IPS DF 4.7 (cell line): Measurements from ENCODE around the gene KSR1.
A peak's percentile ranks its signal among the peaks of the same experiment; 100 is the strongest.
"Not testable (repeated sequence)": the region's sequence is repeated elsewhere in the genome, so short reads cannot be mapped to it uniquely, and the experiment has no call there.

Experiments
- DNase-seq: peaks from one replicate; pipeline ENCODE4 v3.0.0-alpha.2; 2013; ENCODE audit warnings: low spot score; ENCODE audit errors: extremely low read depth

KSR1 gene

DNA sequence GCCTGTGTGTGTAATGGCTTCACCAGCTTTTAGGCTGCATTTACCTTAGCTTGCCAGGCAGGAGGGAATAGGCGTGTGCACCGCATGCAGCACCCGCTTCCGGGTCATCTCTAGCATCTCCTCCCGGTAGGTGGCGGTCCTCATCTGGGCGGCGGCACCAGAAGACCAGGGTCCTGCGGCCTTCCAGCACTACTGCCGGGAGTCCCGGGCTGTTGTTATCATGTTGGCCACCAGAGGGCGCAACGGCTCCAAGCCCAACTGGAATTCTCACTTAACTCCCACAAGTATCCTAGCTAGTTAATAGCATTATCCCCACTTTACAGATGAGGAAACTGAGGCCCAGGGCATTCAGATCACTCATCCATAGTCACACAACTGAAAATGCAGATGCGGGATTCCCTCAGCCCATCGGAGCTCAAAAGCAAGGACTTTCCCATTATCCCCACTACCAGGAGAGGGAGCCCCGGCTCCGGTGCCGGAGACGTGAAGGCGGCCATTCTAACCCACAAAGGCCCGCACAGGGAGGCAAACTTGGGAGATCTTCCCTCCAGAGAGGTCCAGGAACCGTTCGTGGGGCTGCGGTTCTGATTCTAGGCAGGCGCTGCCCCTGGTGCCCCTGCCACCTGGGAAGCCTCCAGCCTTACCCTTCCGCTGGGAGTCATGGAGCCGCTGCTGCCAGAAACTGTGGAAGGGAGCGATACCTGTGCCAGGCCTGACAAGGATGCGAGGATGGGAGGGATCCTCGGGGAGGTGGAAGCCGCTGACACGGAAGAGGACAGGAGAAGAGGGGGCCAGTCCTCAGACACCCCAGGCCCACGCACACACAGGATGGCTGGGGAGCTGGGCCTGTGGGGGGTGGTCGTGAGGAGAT is 198.6 kb downstream of the KSR1 start:
- peak; percentile 62 for DNase-seq

DNA sequence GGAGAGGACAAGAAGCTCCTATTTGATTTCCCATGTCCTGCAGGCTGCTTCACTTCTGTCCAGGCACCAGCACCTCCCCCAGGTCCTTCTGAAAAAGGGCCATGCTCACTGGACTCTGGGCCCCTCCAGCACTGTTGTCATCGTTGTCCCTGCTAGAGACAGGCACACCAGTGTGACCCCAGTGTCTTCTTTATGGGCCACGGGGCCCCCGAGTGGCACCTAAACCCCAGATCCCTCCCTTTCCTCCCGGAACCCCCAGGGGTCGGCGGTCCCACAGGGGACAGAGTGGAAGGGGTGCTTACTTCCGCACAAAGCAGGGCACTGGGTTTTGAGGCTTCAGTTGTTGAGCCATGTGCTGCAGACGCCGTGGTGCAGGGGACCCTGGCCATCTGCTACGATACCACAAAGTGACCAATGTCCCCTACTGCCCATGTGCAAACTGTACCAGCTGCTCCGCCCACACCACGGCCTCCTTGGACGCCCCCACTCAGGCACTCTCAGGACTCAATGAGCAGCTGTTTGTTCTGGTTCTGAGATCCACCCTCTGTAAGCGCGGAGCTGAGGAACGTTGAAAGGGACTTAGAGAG is 199.4 kb downstream of the KSR1 start:
- not testable (repeated sequence) for DNase-seq

DNA sequence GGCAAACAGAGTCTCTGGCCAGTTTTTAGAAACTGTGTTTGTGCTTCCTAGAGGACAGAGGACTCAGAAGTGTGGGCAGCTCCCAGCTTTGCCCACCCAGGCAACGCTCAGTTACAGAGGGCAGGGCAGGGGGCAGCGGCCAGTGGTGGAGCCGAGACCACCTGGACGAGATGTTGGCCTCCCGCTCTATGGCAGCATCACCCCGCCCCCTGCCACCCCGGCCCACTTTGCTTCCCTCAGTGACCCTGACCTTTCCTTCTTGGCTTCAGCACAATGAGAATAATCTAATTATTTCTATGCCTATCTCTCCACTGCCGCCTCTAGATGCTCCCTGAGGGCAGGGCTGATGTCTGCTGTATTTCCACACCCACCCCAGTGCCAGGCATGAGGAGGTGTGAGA is 200.4 kb downstream of the KSR1 start:
- not testable (repeated sequence) for DNase-seq

DNA sequence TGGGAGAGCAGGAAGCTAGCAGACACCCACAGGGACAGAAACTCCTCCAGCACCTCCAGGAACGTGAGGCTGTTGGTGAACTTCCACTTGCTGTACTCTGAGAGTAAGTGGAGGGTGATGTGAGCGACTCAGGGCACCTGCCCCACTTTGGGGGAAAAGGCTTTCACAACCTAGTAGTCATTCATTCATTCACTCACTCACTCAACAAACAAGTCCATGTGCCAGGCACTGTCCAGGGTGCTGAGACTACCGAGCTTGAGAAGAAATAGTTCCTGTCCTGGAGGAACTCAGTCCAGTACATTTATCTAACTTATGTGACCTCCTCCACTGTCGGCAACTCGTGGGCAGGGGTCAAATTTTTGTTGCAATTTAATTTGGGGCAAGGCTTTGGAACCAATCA is 201.4 kb downstream of the KSR1 start:
- DNase-seq = peak; percentile 7

DNA sequence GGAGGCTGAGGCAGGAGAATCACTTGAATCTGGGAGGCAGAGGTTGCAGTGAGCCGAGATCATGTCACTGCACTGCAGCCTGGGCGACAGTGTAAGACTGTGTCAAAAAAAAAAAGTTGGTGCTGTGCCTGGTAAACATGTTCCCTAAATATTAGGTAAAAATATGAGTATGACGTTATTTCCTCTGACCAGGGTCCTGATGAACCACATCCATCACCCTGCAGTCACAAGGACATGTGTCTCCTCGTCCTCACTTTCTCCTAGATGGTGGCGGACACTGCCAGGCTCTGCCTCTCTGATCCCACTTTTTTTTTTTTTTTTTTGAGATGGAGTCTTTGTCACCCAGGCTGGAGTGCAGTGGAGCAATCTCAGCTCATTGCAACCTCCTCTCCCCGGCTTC is 203.4 kb downstream of the KSR1 start:
- DNase-seq = no peak

DNA sequence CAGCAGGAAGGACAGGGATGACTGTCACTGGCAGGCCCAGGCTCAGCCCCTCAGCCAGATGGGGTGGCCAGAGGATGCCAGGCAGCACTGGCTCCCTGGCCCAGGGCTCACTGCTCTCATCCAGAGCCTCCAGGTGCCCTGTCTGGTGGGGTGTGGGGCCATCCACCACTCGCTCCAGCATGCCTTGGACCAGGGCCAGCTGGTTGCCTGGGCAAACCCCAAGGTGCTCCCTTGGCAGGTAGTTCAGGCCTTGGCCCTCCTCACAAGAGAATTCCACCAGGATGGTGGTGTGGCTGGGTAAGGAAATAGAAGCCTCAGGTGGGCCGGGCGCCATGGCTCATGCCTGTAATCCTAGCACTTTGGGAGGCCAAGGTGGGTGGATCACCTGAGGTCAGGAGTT is 204.2 kb downstream of the KSR1 start:
- DNase-seq = no peak

DNA sequence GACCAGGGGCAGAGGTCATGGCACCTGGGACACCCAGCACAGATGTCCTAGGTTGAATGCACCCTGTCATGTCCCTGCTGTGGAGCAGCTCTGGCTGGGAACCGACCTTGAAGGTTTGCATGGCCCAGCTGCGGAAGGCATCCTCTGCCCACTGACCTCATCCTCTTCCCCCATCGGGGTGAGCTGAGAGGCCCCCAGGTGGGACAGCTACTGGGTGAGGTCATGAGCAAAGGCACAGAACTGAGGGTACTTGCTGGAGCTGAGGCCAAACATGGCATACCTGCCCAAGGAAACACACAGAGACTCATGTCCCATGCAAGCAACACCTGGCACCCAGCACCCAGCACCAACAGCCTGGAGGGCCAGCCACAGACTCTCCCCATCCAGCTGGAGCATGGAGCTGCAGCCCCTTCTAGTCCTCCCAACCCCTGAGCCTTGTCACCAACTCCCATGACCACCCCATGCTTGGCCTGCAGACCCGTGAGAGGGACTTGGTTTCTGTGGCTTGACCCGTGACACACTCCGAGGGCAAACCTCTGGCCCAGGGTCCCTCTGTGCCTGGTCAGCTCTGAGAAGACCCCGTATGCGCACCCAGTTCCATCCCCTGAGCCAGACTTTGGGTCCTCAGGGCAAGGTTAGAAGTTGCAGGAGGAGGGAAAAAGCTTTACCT is 207.8 kb downstream of the KSR1 start:
- no peak for DNase-seq

DNA sequence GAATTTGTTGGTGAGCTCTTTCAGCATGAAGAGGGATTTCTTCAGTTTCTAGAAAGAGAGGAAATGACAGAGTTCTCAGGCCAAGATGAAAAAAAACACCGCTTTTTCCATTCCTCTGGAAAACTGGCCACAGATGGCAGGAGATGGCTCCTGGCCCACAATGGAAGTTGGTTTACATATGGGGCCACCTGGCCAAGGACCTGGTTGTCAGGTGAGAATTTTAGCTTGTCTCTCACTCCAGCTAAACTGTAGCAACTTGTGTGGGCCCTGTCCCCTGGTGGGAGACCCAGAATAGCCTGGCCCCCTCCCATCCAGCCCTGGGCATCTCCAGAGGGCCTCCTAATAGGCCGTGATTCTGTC is 208.3 kb downstream of the KSR1 start:
- no peak for DNase-seq

DNA sequence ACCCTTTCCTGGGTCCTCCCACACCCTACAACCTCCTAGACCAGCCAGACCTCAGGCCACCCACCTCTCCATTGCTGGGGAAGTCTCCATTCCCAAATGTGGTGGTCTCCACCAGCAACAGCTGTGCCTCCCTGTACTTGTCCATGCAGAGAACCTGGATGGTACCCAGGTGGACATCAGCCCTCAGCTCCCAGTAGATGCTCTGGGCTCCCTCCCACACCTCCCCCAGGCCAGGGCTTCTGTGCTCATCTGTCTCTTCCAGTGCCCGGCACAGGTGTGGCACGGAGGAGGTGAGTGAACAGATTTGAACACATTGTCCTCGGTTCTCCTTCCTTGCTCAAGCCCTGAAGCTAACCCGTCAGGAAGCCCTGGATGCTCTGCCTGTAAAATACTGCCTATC is 209.3 kb downstream of the KSR1 start:
- DNase-seq = no peak

DNA sequence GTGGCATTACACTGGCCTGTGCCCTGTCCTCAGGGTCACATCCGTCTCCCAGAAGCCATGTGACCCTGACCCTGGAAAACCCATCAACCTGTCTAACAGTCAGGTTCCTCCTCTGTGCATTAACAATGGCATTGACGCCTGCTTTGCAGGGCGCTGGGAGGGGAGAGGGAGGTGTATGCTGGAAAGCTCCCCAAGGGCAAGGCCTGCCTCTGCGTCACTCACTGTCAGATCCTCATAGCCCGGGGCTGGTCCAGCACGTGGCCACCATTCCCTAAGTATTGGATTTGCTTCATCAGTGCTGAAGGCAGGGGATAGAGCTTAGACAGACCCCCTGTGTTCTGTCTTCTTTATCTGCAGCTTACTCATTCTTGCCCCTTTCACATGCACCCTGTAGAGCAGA is 210.0 kb downstream of the KSR1 start:
- not testable (repeated sequence) for DNase-seq

DNA sequence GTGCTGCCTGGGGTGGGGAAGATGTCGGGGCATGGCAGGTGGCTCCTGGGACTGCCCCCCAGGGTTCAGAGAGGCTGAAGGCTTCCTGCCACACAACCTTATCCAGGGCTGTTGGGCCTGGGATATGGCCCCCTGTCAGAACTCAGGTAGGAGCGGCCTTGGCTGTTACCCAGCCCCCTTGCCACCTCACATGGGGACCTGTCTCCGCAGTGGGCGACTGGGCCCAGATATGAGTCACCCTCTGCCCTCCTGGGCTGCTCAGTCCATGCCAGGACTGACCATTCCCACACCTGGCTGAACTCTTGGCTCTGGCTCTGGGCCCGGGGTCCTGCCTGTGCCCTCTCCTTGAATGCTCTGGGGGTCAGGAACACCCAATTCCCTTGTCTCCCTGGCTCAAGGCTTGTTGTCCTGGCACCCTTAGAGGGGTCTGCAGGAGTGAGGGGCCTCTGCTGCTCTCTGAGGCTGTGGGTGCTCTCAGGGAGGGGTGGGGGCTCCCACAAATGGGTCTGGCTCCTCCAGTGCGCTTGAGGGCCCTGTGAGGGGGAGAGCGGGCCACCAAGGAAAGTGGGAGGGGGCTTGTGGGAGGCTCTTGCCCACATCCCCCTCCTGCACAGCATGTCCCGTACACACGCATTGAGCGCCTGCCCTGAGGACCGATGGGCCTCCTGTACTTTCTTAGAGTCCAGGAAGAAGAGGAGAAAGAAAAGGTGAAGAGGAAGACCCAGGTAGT is 210.7 kb downstream of the KSR1 start:
- no peak for DNase-seq

DNA sequence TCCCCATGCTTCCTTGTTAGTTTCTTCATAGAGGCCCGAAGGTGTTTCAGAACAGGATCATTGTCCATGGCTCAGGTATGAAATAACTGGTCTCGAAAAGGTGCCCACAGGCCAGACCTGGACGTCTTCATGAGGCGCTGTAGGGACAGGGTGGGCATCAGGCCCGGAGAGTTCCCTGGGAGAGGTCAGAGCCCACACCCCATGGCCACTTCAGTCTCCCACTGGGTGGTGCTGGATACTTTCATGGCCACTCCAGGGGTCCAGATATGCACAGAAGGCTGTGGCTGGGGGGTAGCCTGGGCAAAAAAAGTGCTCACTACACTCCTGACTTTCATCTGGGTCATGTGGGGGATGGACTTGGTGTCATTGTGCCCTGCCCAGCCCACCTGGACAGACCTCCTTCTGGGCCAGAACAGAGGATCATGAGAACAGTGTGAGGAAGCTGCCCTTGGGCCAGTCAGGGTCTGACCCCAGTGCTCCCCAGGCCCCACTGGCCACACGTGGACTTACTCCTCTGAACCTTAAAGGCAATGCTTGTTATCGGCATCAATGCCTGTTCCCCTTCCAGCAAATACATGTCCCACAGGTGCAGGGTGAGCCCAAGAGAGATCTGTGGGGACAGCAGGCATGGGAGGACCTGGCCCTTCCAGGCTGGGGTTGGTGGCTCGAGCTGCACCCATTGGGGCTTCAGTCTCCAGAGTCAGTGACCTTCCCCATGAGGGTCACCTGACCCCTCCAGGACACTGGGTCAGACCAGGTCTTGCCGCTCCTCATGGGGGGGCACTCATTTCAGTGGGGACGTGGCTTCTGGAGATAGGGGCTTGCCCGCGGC is 211.6 kb downstream of the KSR1 start:
- DNase-seq = no peak

DNA sequence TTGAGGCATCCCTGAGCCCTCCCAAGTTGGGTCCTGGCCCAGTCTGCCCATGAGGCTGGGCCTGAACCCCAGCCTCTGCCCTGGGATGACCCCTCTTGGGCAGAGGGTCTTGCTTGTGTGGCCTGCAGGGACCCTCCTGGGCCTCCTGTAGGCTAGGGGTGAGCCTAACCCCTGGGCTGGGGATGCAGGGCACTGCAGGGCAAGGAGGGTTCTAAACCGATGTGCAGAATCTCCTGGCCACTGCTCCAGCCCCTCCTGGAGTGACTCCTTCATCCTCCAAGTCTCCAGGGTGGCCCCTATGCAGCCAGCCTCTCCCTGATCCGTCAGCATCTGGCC is 212.2 kb downstream of the KSR1 start:
- no peak for DNase-seq

DNA sequence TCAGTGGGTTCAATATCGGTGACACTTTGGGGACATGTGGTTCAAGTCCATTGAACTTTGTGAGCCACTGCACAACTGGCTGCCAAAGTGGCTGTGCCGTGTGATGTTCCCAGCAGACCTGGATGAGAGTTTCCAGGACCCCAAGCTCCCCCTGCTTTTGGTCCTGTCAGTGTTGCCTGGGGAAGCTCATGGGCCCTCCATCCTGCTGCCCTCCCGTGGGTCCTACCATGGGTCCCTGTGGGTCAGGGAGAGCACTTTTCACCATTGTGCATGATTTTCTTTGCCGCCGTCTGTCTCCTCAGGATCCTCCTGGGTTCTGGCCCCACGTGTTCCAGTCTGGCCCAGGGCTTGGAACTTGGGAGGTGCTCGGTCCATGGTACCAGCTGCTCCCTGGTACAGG is 212.9 kb downstream of the KSR1 start:
- no peak for DNase-seq

DNA sequence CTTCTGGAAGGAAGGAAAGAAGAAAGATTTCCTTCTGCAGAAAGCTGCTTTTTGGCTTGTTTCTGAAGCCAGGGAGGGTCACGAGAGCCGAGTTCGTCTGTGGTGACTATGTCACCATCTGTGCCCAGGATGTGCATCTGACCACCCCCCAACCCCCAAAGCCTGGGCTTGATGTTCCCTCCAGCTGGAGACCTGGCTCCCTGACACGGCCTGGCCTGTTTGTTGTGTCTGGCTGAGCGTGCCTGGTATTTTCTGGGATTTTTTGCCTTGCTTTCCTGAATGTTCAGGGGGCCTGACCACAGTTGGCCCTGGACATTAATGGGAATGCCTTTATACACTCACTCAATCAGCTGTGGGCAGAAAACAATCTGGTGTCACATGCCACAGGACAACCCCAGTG is 213.6 kb downstream of the KSR1 start:
- no peak for DNase-seq

DNA sequence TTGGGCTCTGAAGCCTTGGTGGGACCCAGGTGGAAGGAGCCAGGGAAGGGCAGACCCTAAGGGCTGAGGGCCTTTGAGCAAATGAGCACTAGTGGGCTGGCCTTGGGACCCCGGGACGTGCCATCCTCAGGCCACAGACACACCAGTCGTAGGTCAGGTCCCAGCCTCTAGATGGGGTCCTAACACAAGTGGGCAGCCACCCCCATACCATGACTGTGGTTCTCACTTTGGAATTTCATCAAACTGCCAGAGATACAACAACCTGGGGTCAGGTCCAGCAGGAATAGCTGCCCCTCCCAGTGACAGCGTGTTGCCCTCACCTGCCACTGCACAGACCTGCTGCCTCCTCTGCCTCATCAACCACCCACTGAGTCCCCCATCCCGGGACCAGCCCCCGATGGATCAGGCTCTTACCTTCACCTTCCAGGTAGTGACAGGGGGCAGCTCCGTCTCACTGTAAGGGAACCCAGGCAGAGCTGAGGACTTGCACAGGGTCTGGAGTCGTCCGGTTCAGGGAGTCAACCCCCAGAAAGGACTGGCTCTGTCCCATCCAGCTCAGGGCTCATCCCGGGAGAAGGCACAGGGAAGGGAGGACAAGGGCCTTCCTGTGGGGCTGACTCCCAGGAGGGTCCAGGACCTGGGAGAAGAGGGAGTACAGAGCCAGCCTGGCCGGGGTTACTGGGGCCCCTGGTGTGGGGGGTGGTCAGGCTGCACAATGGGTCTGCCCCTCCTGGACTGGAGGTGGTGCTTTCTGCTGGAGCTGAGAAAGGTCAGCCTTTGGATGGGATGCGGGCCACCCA is 214.7 kb downstream of the KSR1 start:
- DNase-seq = no peak

DNA sequence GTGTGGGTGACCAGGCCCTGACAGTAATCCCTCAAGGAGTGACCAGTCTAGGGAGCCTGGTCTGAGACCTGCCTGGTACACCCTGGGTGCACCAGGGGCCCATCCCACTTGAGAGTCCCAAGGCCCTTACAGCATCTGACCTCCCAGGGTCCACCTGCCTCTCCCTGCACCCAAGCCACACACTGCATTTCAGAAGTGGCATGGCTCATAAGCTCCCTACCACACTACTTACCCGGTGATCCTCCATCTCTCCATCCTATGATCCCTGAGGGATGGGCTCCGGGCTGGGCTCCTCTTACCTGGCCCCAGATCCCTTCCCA is 215.3 kb downstream of the KSR1 start:
- no peak for DNase-seq

DNA sequence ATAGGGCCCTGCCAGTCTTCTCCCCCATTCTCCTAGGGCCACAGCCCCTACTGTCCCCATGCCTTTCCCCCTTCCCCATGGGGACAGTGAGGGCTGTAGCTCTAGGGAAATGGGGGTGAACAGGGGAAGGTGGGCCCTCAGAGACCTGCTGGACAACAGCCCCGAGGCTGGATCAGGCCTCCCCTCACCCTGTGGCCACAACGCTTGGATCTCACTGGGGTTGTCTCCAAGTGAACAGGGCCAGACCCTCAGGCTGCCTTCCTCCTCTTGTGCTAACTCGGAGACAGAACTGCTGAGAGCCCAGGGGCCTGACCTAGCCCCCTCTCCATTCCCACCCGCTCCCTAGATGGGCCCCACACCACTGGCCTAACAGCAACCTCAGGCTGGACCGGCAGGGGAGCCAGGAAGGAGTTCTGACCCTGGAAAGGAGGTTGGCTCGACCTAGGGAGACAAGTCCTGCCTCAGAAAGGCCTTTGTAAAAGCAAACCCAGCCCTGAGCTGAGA is 215.8 kb downstream of the KSR1 start:
- not testable (repeated sequence) for DNase-seq

DNA sequence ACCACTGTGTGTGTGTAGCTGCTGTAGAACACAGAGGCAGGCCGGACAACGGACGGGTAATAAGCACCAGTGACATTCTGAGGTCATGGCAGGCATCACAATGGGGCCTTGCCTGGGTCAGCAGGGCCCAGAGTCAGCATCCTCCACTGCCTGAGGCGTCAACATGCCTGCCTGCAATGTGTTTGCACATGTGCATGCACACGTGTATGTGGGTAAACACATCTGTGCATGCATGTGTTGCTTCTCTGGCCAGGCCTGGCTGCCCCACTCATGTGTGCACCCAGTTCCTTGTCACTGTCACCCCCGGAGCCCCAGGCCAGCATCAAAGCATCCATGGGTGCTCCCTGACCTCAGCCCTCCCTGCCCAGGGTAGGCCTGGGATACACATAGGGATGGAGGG is 218.1 kb downstream of the KSR1 start:
- no peak for DNase-seq
